Epithelial cell of proximal tubule (primary cell): ENCODE results near the gene FAM184A. TPM values are rescaled to one million over a fixed set of nuclear protein-coding genes. Genes with fewer than 3 reads are reported as not detected.

Source experiments
- DNase-seq: peaks from one replicate; pipeline ENCODE4 v3.0.0-alpha.2; 2011; ENCODE audit warnings: low read depth
- H3K4me3 ChIP-seq: 2 replicates; pipeline ENCODE4 v1.5.1; 2011; ENCODE audit warnings: low read depth, mild to moderate bottlenecking, low read length
- CTCF ChIP-seq: conservative IDR thresholded peaks from 2 replicates; pipeline ENCODE4 v1.5.1; 2012; ENCODE audit warnings: low read depth, mild to moderate bottlenecking, low read length
- total RNA-seq: library from RNA; depleted of rRNA; stranded (reverse); fragments of >200 nt; gene quantifications from 2 replicates; pipeline ENCODE4 v1.2.3, GENCODE V29; 2015

The FAM184A gene
- total RNA-seq, 1 donor from 2014 or later = 1.9 TPM

- TF ChIP-seq CTCF = no peak
- no peak for DNase-seq
- H3K4me3 ChIP-seq = no peak overlapping the region
These were observed 18.5 kb upstream of the FAM184A start for GRCh38 chr6:119096721-119097565.

GRCh38 chr6:119090256-119090655 is 11.8 kb upstream of the FAM184A start:
- no peak for TF ChIP-seq CTCF
- DNase-seq = no peak
- H3K4me3 ChIP-seq = no peak overlapping the region

- no peak for DNase-seq
- TF ChIP-seq CTCF = no peak
These were observed 6.3 kb upstream of the FAM184A start for GRCh38 chr6:119084784-119085183.

GRCh38 chr6:119083007-119083406 is 4.5 kb upstream of the FAM184A start:
- no peak for DNase-seq
- no peak overlapping the region for H3K4me3 ChIP-seq
- no peak for TF ChIP-seq CTCF

More at GRCh38 chr6:119084784-119085183, 6.3 kb upstream of the FAM184A start:
- no peak overlapping the region for H3K4me3 ChIP-seq

GRCh38 chr6:119079283-119079809 is 882 bp upstream of the FAM184A start:
- DNase-seq = no peak

GRCh38 chr6:119077643-119078375 is 655 bp downstream of the FAM184A start:
- H3K4me3 ChIP-seq = peak overlapping the region; percentile 59
- no peak for DNase-seq
- TF ChIP-seq CTCF = no peak

More at GRCh38 chr6:119079283-119079809, 882 bp upstream of the FAM184A start:
- TF ChIP-seq CTCF = no peak
- peak overlapping the region; percentile 59 for H3K4me3 ChIP-seq

- H3K4me3 ChIP-seq = peak overlapping the region; percentile 59
- TF ChIP-seq CTCF = no peak
- no peak for DNase-seq
These were observed 1.1 kb downstream of the FAM184A start for GRCh38 chr6:119077391-119077642.
